DMS53 (cell line): ENCODE data around the gene DOC2A.

ENCODE experiments used
- DNase-seq: peaks from one replicate; lab custom pipeline; 2025; lab: John Stamatoyannopoulos, UW

The DOC2A gene

DNA sequence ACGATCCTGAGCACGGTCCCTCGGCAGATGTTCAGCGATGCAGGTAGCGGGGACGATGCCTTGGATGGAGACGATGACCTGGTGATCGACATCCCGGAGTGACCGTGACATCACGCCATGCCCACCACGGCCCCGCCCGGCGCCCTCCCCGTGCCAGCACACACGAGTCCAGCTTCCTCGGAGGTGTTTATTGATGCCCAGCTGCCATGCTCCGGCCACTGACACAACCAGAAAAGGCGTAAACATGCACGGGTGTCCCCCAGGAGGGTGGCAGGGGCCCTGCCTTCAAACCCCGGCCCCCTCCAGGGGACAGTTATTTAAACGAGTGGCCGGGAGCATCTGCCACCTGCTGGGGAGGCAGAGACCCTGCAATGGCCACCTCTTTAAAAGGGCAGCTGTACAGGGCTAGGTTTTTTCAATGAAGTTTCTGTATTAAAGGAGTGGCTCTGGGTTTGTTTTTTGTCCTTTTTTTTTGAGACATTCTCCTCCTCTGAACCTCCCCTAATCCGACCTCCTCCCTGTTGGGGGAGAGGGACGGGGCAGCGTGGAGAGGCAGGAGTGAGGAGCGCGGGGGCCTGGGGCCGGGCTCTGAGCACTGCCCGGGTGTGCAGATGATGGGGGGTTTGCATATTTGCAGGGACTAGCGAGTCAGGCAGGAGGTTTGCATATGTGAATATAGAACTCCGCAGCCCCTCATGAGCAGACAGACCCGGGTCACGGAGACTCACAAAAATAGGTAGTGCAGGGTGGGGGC, 5.3 kb downstream of the DOC2A start:
- peak; percentile 86 for DNase-seq

DNA sequence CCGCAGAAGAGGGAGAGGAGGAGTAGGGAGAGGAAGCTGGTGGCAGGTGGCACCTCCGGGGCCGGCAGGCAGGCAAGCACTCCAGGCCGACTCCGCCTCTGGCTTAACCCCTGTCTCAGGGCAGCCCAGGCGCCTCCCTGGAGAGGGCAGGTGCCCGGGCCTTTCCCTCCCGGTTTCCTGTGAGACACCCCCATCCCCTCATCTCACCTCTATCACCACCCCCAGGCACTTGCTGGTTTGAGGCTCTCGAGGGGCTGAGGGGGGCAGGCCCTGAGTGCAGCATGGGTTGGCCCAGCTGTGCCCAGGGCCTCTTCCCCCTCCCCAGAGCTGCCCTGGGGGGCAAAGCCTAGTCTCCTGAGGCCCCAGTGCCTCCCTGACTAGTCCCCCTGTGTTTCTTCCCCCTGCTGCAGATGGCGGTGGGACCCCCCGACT, 6.0 kb downstream of the DOC2A start:
- peak; percentile 91 for DNase-seq

DNA sequence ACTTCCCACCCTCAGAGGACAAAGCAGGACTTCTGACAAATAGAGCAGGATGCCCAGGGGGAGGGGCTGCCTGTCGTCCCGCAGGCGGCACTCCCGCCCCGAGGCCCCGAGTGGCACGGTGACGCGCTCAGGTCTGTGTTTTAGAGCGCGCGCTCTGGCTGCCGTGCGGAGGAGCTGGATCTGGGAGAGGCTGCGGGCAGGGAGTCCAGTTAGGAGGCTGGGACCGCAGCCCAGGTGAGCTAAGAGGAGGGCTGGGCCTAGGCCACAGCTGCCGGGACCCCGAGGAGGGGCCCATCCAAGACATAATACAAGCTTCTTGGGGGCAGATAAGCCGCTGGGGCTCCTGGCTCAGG, 6.4 kb downstream of the DOC2A start:
- peak; percentile 92 for DNase-seq

DNA sequence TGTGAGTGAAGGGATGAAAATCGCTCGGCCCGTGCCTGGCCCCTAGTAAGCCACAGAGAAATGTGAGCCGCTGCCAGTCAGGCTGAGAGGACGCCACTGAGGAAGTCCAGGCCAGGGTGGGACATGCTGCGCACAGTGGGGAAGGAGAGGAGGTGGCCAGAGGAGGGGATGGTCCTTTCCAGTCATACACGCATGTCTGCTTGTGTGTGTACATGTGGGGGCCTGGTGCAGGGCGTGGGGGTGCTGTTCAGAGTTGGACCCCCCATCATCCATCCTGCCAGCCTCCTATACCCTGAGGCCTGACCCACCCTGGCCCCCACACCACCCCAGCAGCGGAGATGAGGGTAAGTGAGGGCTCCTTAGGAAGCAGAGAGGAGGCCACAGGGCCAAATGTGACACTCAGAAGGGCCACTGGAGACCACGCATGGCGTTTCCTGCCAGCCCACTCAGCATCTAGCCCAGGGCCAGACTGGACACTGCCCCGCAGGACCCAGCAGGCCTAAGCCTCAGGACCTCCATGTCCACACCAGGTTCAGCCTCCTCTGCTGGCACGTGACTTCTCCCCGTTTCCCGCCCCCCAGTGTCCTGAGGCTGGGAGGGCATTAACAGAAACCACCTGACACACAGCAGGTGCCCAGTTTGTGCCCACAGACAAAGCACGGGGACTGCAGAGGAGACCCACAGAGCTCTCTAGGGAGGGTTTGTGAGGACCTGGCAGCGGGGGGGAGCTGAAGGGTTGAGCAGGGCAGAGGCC, 7.0 kb downstream of the DOC2A start:
- no peak for DNase-seq

DNA sequence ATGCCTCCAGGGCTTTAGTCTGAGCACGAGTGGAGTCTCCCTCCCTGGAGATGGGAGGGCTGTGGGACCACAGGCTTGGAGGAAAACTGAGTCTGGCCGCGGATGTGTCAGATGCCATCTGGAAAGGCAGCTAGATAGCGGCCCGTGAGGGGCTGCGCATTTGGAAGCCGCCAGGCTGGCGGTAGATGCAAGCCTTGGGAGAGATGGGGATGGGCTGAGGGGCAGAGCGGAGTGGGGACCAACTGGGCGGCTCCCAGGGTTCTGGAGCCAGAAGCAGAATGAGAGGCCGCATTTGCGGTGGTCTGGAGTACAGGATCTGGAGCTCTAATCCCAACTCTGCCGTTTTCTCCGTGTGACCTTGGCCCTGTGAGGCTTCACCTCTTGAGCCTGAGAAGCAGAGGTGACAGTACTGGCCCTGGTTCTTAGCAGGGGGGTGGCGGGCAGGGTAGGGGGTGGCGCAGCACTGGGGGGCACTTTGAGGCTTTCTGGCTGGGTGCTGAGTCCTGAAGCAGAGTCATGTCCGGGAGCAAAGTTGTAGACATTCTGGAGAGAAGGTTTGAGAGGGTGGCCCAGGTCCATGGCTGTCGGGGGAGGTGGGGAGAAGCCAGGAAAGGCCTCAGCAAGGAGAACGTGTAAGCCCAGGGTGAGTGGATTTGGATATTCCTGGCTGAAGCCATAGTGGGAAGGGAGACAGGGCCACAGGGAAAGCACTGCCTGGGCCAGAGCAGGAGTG, 8.0 kb downstream of the DOC2A start:
- no peak for DNase-seq

DNA sequence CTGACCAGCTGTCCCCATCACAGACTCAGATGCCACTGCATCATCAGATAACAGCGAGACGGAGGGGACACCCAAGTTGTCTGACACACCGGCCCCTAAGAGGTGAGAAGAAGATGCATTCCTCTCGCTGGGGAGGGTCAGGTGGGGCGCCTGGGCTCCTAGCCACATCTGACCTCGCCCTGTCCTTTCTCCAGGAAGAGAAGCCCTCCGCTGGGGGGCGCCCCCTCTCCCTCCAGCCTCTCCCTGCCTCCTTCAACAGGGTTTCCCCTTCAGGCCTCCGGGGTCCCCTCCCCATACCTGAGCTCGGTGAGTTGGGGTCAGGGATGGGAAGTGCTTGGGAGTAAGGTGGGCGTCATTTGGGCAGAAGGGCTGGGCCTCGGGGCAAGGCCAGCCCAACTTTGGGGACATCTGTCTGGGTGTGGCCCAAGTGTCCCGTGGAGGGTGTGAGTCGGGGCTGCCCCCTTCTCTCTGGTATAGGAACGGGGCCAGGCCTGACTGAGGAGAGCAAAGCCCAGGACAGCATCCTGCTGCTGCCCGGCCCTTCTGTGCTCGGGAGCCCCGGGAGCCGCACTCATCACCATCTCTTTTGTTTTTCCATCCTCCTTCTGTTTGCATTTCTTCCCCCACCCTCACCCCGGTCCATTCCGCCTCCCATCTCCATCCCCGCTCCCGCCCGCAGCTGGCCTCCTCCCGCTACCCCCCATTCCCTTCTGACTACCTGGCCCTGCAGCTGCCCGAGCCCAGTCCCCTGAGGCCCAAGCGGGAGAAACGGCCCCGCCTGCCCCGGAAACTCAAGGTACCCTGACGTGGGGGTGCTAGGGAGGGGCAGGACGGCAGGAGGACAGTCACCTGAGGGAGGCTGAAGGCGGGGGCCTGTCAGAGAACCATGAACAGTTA, 9.8 kb downstream of the DOC2A start:
- no peak for DNase-seq

DNA sequence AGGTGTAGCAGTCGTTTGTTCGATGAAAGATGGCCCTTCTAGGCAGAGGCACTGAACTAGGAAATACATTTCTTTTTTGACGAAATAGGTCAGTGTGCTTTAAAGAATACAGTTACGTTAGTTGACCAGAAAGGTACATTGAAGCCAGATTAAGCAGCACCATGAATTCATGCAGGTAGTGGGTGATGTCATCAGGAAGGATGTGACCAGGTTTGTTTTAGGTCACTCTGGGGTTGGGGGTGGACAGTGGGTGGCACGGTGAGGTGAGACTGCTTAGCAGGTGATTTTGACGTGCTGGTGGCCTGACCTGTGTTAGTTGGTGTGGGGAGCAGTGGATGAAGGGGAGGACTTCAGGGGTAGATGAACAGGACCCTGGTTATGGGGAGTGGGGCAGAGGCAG, 11.2 kb downstream of the DOC2A start:
- no peak for DNase-seq

DNA sequence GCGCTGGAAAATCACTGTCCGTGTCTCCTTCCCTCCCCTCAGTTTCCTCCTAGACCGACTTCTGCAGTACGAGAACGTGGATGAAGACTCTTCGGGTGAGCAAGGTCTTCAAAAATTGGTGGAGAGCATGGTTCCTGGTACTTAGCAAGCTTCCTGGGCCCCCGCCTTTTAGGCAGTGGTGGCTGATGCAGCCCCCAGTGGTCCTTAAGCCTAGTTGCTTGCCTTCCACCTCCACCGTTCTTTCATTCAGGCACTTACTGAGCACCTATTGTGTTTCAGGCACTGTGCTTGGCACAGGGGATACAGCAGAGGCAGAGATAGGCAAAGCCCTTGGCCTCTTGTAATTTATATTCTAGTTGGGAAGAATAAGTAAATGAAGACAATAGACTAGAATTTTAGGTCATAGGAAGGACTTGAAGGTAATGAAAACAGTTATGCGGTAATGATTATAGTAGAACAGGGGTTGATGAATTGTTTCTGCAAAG, 14.0 kb downstream of the DOC2A start:
- DNase-seq, result no peak

DNA sequence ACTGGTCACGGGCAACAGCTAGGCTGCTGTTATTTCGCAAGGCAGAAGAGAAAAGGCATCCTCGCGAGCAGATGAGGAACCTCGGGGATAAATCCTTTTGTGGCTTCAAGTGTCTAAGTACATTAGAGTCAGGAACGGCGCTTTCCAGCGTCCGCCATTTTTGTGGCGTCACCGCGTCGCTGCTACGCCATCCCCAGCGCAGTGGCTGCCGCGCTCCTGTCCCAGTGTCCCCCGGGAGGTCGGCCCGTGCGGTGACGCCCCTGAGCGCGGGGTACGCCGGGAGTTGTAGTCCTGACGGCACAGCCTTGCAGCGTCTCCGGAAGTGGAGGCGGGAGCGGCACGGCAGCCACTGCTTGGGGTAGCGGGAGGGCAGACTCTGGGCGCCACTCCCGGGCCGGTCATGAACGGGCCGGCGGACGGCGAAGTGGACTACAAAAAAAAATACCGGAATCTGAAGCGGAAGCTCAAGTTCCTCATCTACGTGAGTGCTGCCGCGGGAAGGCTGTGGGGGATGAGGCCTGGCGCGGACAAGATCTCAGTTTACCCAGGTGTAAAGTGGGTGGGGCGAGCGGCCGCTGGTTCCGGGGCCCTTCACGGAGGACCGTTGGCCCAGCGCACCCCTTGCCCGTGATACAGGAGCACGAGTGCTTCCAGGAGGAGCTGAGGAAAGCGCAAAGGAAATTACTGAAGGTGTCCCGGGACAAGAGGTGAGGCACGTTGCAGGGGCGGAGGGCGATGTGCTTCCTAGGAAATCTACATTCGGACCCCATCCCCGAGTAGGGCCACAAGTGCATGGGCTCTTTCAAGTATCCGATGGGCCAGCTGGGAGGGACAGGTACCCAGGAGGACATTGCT, 14.7 kb downstream of the DOC2A start, which contains the start of gene INO80E:
TSS of gene INO80E (plus strand) at position 331 of the 855 bp plus-strand sequence. CDS start at position 401, 70 bp downstream.
- DNase-seq, result peak; percentile 97

DNA sequence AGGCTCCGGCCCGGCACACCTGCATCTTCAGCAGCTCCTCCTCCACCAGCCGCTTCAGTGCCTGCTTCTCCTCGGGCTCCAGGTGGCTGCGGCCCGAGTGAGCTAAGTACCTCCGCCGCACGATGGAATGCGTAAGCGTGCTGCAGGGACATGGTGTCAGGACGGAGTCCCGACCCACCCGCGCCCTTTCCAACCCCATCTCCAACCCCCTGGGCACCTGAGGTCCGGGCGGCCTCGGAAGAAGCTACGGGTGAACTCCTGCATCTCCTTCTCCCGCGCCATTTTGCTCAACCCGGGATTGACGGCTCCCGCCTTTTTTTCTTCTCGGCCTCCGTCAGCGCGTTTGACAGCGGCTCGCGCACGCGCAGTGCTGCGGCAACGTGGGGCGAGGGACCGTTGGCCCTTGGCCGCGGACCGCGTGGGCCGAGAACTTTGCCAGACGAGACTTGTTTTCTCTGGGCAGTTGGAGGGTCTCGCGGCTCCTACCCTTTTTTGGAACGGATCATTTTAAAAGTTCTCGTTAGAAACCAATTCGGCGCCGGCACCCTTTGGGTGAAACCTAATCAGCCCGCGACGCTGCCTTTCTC, 15.4 kb downstream of the DOC2A start, which contains the start of gene HIRIP3:
TSS of gene HIRIP3 (minus strand) at position 294 of the 587 bp plus-strand sequence. CDS start at position 282, 12 bp downstream.
- peak; percentile 91 for DNase-seq

DNA sequence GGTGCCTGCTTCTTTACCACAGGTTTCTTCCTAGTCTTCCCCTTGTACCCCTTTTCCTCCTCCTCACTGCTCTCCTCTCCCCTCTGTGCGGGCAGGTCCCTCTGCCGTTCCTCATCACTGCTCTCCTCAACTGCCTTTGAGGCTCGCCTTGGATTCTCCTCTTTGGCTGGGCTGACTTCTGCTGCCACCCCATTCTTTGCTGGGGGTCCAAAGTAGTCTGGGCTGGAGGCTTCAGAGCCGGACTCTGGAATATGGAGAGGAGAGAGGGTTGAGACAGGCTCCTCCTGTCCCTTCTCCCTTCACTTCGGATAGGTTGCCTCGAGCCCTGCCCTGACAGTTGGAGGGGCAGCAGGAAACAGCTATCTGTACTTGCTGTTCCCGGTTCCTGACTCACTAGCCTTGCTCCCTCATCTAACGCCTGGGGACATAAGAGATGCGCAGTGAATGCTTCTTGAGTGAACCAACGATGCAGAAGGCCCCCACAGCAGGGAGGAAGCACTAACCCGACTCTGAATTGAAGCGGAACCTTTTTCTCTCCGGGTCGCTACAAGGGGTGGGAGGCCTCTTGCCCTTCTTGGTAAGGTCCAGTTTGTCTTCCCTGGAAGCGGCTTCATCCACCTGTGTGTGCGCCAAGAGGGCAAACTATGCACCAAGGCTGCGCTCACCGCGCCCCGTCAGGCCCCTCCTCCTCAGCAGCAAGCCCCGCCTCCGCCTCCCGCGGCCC, 16.1 kb downstream of the DOC2A start:
- DNase-seq, result peak; percentile 57

DNA sequence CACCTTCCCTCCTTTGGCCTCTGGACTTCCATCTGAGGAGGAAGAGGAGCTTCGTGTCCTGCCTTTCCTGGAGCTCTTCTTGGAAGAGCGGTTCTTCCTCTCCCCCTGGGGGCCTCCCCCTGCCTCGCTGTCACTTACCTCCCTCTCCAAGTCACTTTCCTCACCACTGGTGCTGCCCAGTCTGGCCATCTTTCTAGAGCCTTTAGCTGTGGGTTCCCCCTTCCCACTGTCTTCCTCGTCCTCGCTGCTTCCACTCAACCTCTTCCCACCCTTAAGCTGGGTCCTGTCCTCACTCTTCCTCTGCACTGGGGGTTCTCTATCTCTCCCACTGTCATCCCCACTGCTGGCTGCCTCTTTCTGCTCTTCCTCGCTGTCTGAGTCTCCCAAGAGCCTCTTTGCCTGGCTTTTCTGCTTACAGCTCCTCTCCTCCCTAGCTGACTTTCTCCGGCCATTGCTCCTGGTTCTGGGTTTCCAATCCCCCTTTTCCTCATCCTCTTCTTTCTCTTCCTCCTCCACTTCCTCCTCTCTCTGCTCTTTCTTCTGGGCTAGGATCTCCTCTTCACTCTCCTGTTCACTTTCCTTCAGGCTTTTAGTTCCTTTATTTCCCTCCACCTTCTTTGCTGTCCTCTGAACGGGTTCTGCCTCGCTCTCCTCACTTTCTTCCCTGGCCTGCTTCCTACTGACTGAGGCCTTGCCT, 16.8 kb downstream of the DOC2A start:
- no peak for DNase-seq

DNA sequence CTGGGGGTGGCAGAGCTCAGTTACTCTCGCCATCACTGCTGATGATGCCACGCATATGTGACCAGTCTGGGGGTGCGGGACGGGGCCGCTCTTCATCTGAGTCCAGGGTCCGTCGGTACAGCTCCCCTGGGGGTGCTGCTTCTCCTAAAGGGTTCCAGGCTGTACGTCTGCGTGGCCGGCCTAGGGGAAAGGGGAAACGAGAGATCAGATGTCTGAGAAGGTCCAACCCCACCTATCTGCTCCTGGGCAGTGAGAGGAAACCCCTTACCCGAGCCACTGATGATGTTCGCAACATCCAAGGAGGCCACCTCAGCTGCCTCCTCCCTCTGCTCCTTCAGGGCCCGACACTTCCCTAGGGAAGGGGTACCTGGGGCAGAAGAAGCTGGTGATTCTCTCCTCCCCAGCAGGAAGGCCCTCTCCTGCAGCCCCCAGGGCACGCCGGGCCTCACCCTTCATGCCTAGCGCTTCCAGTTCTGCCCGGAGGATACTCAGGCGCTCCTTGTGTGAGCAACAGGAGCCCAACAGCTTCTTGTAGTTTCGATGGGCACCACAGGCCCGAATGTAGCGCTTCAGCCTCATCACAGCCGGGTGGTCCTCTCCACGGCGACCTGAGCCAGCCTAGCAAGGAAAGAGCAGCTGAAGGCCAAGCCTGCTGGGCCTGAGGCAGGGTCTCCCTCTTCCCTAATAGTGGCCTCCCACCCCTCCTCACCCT, 17.5 kb downstream of the DOC2A start:
- DNase-seq, result no peak

DNA sequence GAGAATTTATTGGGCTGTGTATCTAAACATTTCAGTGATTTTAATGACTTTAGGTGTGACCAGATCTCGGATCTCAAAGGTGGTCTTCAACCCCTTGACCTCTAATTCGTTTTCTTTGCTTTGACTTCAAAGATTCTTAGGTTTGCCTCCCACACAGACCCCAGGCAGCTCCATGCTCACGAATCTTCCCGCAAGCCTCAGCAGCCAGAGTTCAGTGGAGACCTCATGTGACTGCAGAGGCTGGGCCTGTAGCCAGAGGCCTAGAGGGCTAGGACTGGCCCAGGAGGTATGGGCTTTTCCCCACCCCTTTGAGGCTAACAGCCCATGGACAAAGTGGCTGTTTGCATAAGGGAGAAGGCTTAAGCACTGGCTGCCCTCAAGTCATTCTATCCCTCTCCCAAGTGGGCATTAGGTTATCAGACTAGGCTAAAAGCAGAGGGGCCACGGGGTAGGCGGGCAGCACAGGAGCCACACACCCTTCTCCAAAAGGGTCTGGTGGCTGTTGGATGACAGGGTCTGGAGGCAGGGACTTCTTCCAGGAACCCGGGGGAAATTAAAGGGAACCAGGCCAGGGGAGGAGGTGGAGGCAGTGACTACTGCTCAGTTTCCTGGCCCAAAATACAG, 18.4 kb downstream of the DOC2A start:
- no peak for DNase-seq

DNA sequence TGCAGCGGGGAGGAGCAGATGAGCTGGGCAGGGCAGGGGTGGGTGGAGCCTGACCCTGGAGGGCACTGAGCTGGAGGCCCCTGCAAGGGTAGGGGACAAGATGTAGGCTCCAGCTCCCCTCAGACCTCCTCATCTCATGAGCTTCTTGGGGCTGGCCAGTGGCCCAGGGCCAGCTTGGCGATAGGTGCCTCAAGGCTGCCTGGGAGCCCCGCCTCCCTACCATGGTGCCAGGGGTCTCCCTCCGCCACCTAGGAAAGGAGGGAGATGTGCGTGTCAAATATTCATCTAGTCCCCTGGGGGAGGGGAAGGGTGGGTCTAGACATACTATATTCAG, 19.3 kb downstream of the DOC2A start:
- DNase-seq, result no peak

DNA sequence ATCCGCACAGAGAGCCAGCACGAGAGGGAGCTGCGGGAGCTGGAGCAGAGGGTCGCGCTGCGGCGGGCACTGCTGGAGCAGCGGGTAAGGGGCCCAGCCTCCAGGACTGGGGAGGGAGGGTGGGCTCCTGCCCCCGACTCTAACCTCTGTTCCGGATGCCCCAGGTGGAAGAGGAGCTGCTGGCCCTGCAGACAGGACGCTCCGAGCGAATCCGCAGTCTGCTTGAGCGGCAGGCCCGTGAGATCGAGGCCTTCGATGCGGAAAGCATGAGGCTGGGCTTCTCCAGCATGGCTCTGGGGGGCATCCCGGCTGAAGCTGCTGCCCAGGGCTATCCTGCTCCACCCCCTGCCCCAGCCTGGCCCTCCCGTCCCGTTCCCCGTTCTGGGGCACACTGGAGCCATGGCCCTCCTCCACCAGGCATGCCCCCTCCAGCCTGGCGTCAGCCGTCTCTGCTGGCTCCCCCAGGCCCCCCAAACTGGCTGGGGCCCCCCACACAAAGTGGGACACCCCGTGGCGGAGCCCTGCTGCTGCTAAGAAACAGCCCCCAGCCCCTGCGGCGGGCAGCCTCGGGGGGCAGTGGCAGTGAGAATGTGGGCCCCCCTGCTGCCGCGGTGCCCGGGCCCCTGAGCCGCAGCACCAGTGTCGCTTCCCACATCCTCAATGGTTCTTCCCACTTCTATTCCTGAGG, 19.8 kb downstream of the DOC2A start:
- no peak for DNase-seq

DNA sequence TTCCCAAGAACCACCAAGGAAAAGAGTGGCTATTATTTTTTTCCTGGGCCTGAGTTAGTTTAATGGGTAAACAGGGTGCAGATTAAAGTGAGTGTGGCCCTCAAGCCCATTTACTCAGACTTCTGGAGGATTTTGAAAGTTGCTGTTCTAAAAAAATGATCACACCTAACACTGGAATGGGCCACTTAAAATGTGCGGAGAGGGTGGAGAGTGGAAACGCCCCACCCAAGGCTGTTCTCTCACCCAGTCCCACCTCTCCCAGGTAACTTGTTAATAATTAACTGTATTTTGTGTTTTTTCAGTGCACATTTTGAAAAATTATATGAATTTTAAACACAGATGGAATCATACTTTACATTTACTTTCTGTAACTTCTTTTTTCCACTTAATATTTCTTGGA, 20.8 kb downstream of the DOC2A start:
- DNase-seq, result no peak
